IMR-90 (cell line): ENCODE results near the gene PSMB11. TPM values are rescaled to one million over a fixed set of nuclear protein-coding genes. Genes with fewer than 3 reads are reported as not detected.
A peak's percentile ranks its signal among the peaks of the same experiment; 100 is the strongest.

ENCODE experiments used
- ATAC-seq: fragments of 200-7000 bp; cut with Tn5 transposase; 2 replicates; pipeline ENCODE4 v1.9.1; 2020; ENCODE audit warnings: low read depth, mild to moderate bottlenecking, moderate library complexity
- BruUV-seq: library from RNA; stranded (reverse); fragments of 400-500 nt; replicated peaks from 2 replicates; lab custom pipeline; 2021; lab: Mats Ljungman, UMichigan
- CTCF ChIA-PET: fragments of 300-600 bp; formaldehyde crosslinking; extraction: SDS; loops from one replicate; lab custom pipeline; 2021; ENCODE audit warnings: antibody characterized with exemption; lab: Yijun Ruan, JAX
- POLR2A ChIA-PET: fragments of 300-600 bp; sonication (Branson Sonifier 250); formaldehyde crosslinking; loops from one replicate; lab custom pipeline; 2022; ENCODE audit warnings: antibody characterized with exemption; ENCODE audit not compliant: unreplicated experiment; lab: Charles Lee
- DNase-seq: peaks from one replicate; pipeline ENCODE4 v3.0.0; 2013
- H2AFZ ChIP-seq: replicated peaks from 2 replicates; pipeline ENCODE3; 2013; ENCODE audit warnings: low read length, mild to moderate bottlenecking; ENCODE audit not compliant: poor library complexity
- H2AK5ac ChIP-seq: 2 replicates; pipeline ENCODE4 v1.6.1; 2013; ENCODE audit warnings: low read depth, low read length, inconsistent platforms
- H2AK9ac ChIP-seq: replicated peaks from 2 replicates; pipeline ENCODE3; 2013; ENCODE audit warnings: mild to moderate bottlenecking, low read depth, low read length, moderate library complexity; ENCODE audit not compliant: poor library complexity
- H2BK120ac ChIP-seq: 2 replicates; pipeline ENCODE4 v1.6.1; 2013; ENCODE audit warnings: low read depth, low read length, inconsistent platforms
- H2BK15ac ChIP-seq: 3 replicates; pipeline ENCODE4 v1.6.1; 2013; ENCODE audit warnings: low read depth, low read length, inconsistent platforms
- H2BK20ac ChIP-seq: 2 replicates; pipeline ENCODE4 v1.6.1; 2013; ENCODE audit warnings: low read depth, mild to moderate bottlenecking, inconsistent platforms, low read length, moderate library complexity
- H2BK5ac ChIP-seq: 2 replicates; pipeline ENCODE4 v1.6.1; 2013; ENCODE audit warnings: mild to moderate bottlenecking, low read depth, low read length, inconsistent platforms; ENCODE audit not compliant: poor library complexity, severe bottlenecking
- H3K14ac ChIP-seq: replicated peaks from 2 replicates; pipeline ENCODE4 v1.6.1; 2013; ENCODE audit warnings: low read depth, low read length, inconsistent platforms
- H3K18ac ChIP-seq: 2 replicates; pipeline ENCODE4 v1.6.1; 2013; ENCODE audit warnings: low read depth, low read length, control low read depth
- H3K23ac ChIP-seq: 2 replicates; pipeline ENCODE4 v1.6.1; 2013; ENCODE audit warnings: low read depth, low read length, inconsistent platforms
- H3K27ac ChIP-seq: 2 replicates; pipeline ENCODE4 v1.5.1; 2013; ENCODE audit warnings: mild to moderate bottlenecking, control low read depth, low read length; ENCODE audit not compliant: insufficient read depth
- H3K27me3 ChIP-seq: 2 replicates; pipeline ENCODE4 v1.6.1; 2013; ENCODE audit warnings: low read length; ENCODE audit not compliant: control insufficient read depth, insufficient read depth
- H3K36me3 ChIP-seq: 2 replicates; pipeline ENCODE4 v1.6.1; 2013; ENCODE audit warnings: low read length, mixed read lengths; ENCODE audit not compliant: control insufficient read depth, insufficient read depth
- H3K4ac ChIP-seq: 2 replicates; pipeline ENCODE4 v1.6.1; 2013; ENCODE audit warnings: low read depth, low read length, inconsistent platforms
- H3K4me1 ChIP-seq: 2 replicates; pipeline ENCODE4 v1.6.1; 2013; ENCODE audit warnings: low read length, mixed read lengths; ENCODE audit not compliant: control insufficient read depth, insufficient read depth
- H3K4me2 ChIP-seq: 2 replicates; pipeline ENCODE4 v1.6.1; 2013; ENCODE audit warnings: low read depth, mild to moderate bottlenecking, control low read depth, low read length, moderate library complexity
- H3K4me3 ChIP-seq: 2 replicates; pipeline ENCODE4 v1.5.1; 2013; ENCODE audit warnings: low read depth, mild to moderate bottlenecking, control low read depth, low read length, moderate library complexity; ENCODE audit not compliant: insufficient read depth
- H3K56ac ChIP-seq: 2 replicates; pipeline ENCODE4 v1.6.1; 2013; ENCODE audit warnings: low read length, inconsistent platforms; ENCODE audit not compliant: insufficient read depth; ENCODE audit errors: extremely low read depth
- H3K79me1 ChIP-seq, 2 experiments: 2 replicates each; pipeline ENCODE4 v1.6.1; 2013; ENCODE audit warnings: low read length in 2 of 2, inconsistent platforms in 1 of 2, low read depth in 1 of 2
- H3K9ac ChIP-seq: 2 replicates; pipeline ENCODE4 v1.6.1; 2013; ENCODE audit warnings: low read depth, low read length, control low read depth
- H3K9me1 ChIP-seq: 2 replicates; pipeline ENCODE4 v1.6.1; 2013; ENCODE audit warnings: low read length, inconsistent platforms; ENCODE audit not compliant: insufficient read depth
- H3K9me3 ChIP-seq: 2 replicates; pipeline ENCODE4 v1.6.1; 2013; ENCODE audit warnings: low read length; ENCODE audit not compliant: control insufficient read depth, insufficient read depth
- H4K20me1 ChIP-seq: 2 replicates; pipeline ENCODE4 v1.6.1; 2013; ENCODE audit warnings: low read length, inconsistent platforms; ENCODE audit not compliant: insufficient read depth
- H4K5ac ChIP-seq: 2 replicates; pipeline ENCODE4 v1.6.1; 2013; ENCODE audit warnings: mild to moderate bottlenecking, low read depth, low read length, control low read depth
- H4K8ac ChIP-seq, 2 experiments: 2 replicates each; pipeline ENCODE4 v1.6.1; 2013; ENCODE audit warnings: low read depth in 2 of 2, low read length in 2 of 2, control low read depth in 1 of 2, inconsistent platforms in 1 of 2
- H4K91ac ChIP-seq: 2 replicates; pipeline ENCODE4 v1.6.1; 2013; ENCODE audit warnings: low read depth, low read length, inconsistent platforms; ENCODE audit not compliant: insufficient read depth
- BHLHE40 ChIP-seq: fragments of 150-350 bp; IDR thresholded peaks from 2 replicates; pipeline ENCODE4 v1.6.1; 2016; ENCODE audit warnings: mild to moderate bottlenecking, low read depth, low read length
- CEBPB ChIP-seq: IDR thresholded peaks from 2 replicates; pipeline ENCODE4 v1.6.1; 2012; ENCODE audit warnings: low read depth, low read length, improper control_type of control experiment
- CHD1 ChIP-seq: IDR thresholded peaks from 2 replicates; pipeline ENCODE4 v1.6.1; 2012; ENCODE audit warnings: low read depth, low read length, improper control_type of control experiment
- CTCF ChIP-seq: conservative IDR thresholded peaks from 2 replicates; pipeline ENCODE4 v1.5.1; 2012; ENCODE audit warnings: mild to moderate bottlenecking, low read depth, low read length, improper control_type of control experiment
- FOS ChIP-seq: fragments of 150-350 bp; IDR thresholded peaks from 2 replicates; pipeline ENCODE4 v1.6.1; 2016; ENCODE audit warnings: low read depth, low read length
- MAFK ChIP-seq: IDR thresholded peaks from 2 replicates; pipeline ENCODE4 v1.6.1; 2012; ENCODE audit warnings: low read depth, low read length, improper control_type of control experiment
- MAZ ChIP-seq: IDR thresholded peaks from 2 replicates; pipeline ENCODE4 v1.6.1; 2012; ENCODE audit warnings: low read depth, mild to moderate bottlenecking, low read length, improper control_type of control experiment, moderate library complexity, borderline replicate concordance
- MXI1 ChIP-seq: IDR thresholded peaks from 2 replicates; pipeline ENCODE4 v1.6.1; 2012; ENCODE audit warnings: low read depth, mild to moderate bottlenecking, low read length, moderate library complexity, borderline replicate concordance
- RAD21 ChIP-seq: IDR thresholded peaks from 2 replicates; pipeline ENCODE4 v1.6.1; 2012; ENCODE audit warnings: low read length, improper control_type of control experiment
- RCOR1 ChIP-seq: IDR thresholded peaks from 2 replicates; pipeline ENCODE4 v1.6.1; 2012; ENCODE audit warnings: mild to moderate bottlenecking, low read length, improper control_type of control experiment; ENCODE audit not compliant: insufficient replicate concordance
- RFX5 ChIP-seq: IDR thresholded peaks from 2 replicates; pipeline ENCODE4 v1.8.0; 2012; ENCODE audit warnings: low read depth, mild to moderate bottlenecking, low read length, moderate library complexity
- WGBS, 2 experiments: methylation state at CpG; one replicate each; pipeline versions ENCODE4 v1.1.5 to v1.1.7; 2013; ENCODE audit warnings: missing lambda C conversion rate in 2 of 2; ENCODE audit not compliant: insufficient read length in 1 of 2; ENCODE audit errors: extremely low coverage in 2 of 2; 5-methylcytosine and 5-hydroxymethylcytosine counted together
- dilution Hi-C: fragments of 300-500 bp; cut with HindIII; formaldehyde crosslinking; loops from one replicate; pipeline ENCODE4 v1.14.3; 2018; ENCODE audit warnings: low sequenced_read_pairs; ENCODE audit not compliant: unreplicated experiment
- in situ Hi-C: fragments of 300-500 bp; cut with MboI; formaldehyde crosslinking; loops from 3 replicates; pipeline ENCODE4 v1.14.3; 2019; ENCODE audit warnings: low sequenced_read_pairs, inconsistent platforms, mixed read lengths
- intact Hi-C: fragments of 100-400 bp; cut with micrococcal nuclease; formaldehyde crosslinking; loops from 2 replicates; pipeline ENCODE4 v1.10.0; 2022
- polyA plus RNA-seq, 3 experiments: library from polyadenylated mRNA; depleted of rRNA; stranded (reverse); fragments of >200 nt; gene quantifications; 2 replicates each; pipeline ENCODE4 v1.2.3, GENCODE V29; 2012; ENCODE audit warnings: low replicate concordance in 1 of 3
- total RNA-seq: library from RNA; depleted of rRNA; stranded (reverse); fragments of >200 nt; gene quantifications from 2 replicates; pipeline ENCODE4 v1.2.3, GENCODE V29; 2012
- TF ChIP-seq, protein P1 (sequence below): fragments of 150-350 bp; IDR thresholded peaks from 2 replicates; pipeline ENCODE4 v1.6.1; 2016; ENCODE audit warnings: low read depth, mild to moderate bottlenecking, low read length, moderate library complexity, borderline replicate concordance
- TF ChIP-seq, protein P2 (sequence below): fragments of 150-350 bp; IDR thresholded peaks from 2 replicates; pipeline ENCODE4 v1.6.1; 2017; ENCODE audit warnings: mild to moderate bottlenecking, antibody characterized with exemption, low read length, low read depth

Gene PSMB11
- total and polyA plus RNA-seq, 2 of the 4 experiments (the other 2 are of a cell fraction) = not detected

- H3K9me3 ChIP-seq = no peaks in the 10 kb centered on the region
- peak overlapping the region; percentile 90 for H4K91ac ChIP-seq
- peaks cover 5% of the 10 kb centered on the region; the same call in 1 of the 2 replicates for H3K9me1 ChIP-seq
- H3K14ac ChIP-seq = peak overlapping the region; percentile 97
- peak overlapping the region; percentile 17; the same call in 1 of the 2 replicates for H2BK120ac ChIP-seq
- 0 to 93% methylated on average over 1 of the region's 10 CpGs for WGBS, 2 experiments
- intact Hi-C loops = no loop called here
- peak overlapping the region; percentile 97 for H3K56ac ChIP-seq
- peak overlapping the region; percentile 95 for H3K4ac ChIP-seq
- H3K36me3 ChIP-seq = peaks cover 40% of the 10 kb centered on the region
- H2BK5ac ChIP-seq = peak overlapping the region; percentile 67
- H3K79me1 ChIP-seq = peaks cover 16 to 67% of the 10 kb centered on the region in 2 experiments
- peak overlapping the region; percentile 96 for H2AK5ac ChIP-seq
- H3K23ac ChIP-seq = peak overlapping the region; percentile 94
- ChIA-PET CTCF (interaction anchor here (0.6 to 2.1 kb wide), 5 partner anchors 13 to 130 kb away, joined by 3 to 9 read pairs (median 3); partner anchors contain the start of genes ACIN1, C14orf119 and CDH24), POLR2A (interaction anchor here (0.5 kb wide), 1 partner anchor 76 kb away, joined by 4 read pairs; no protein-coding TSS in a partner anchor)
- BruUV-seq = no TSS peak
- peak overlapping the region; percentile 99 for H2AK9ac ChIP-seq
- peak overlapping the region; percentile 21; the same call in 1 of the 2 replicates for H4K5ac ChIP-seq
- H2BK15ac ChIP-seq = no peak overlapping the region
- ATAC-seq (peak; percentile 13), DNase-seq (no peak)
- peak overlapping the region; percentile 22; the same call in 1 of the 2 replicates for H3K18ac ChIP-seq
- H3K9ac ChIP-seq = peak overlapping the region; percentile 82
- H2BK20ac ChIP-seq = peak overlapping the region; percentile 16; the same call in 1 of the 2 replicates
- peaks cover 13% of the 10 kb centered on the region for H3K4me1 ChIP-seq
- peak overlapping the region; percentile 82 for H3K27ac ChIP-seq
- in situ Hi-C loops = no loop called here
- peak overlapping the region; percentile 93 for H3K4me2 ChIP-seq
- peak overlapping the region; percentile 55 for H3K4me3 ChIP-seq
- peaks cover 46% of the 10 kb centered on the region for H4K20me1 ChIP-seq
- no peak overlapping the region for H2AFZ ChIP-seq
- dilution Hi-C loops = no loop called here
- H4K8ac ChIP-seq = peak overlapping the region; percentile 72 to 94
- H3K27me3 ChIP-seq = no peaks in the 10 kb centered on the region
- no peak for TF ChIP-seq FOS
- TF ChIP-seq CTCF = no peak
- TF ChIP-seq MAZ = no peak
- TF ChIP-seq BHLHE40 = no peak
- no peak for TF ChIP-seq RFX5
- TF ChIP-seq MAFK = no peak
- TF ChIP-seq, protein P1, sequence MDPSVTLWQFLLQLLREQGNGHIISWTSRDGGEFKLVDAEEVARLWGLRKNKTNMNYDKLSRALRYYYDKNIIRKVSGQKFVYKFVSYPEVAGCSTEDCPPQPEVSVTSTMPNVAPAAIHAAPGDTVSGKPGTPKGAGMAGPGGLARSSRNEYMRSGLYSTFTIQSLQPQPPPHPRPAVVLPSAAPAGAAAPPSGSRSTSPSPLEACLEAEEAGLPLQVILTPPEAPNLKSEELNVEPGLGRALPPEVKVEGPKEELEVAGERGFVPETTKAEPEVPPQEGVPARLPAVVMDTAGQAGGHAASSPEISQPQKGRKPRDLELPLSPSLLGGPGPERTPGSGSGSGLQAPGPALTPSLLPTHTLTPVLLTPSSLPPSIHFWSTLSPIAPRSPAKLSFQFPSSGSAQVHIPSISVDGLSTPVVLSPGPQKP = no peak
- TF ChIP-seq, protein P2, sequence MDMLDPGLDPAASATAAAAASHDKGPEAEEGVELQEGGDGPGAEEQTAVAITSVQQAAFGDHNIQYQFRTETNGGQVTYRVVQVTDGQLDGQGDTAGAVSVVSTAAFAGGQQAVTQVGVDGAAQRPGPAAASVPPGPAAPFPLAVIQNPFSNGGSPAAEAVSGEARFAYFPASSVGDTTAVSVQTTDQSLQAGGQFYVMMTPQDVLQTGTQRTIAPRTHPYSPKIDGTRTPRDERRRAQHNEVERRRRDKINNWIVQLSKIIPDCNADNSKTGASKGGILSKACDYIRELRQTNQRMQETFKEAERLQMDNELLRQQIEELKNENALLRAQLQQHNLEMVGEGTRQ = no peak
- no peak for TF ChIP-seq MXI1
- no peak for TF ChIP-seq CHD1
- no peak for TF ChIP-seq CEBPB
- no peak for TF ChIP-seq RAD21
- TF ChIP-seq RCOR1 = no peak
Observed at GRCh38 chr14:23070262-23071129, 28.5 kb downstream of the PSMB11 start.
